Osteocyte (in vitro differentiated cells): Measurements from ENCODE around the gene PPM1G. TPM values are rescaled to one million over a fixed set of nuclear protein-coding genes. Genes with fewer than 3 reads are reported as not detected.
A peak's percentile ranks its signal among the peaks of the same experiment; 100 is the strongest.
"Not testable (repeated sequence)": the region's sequence is repeated elsewhere in the genome, so short reads cannot be mapped to it uniquely, and the experiment has no call there.

Source experiments
- DNase-seq: peaks from one replicate; pipeline ENCODE4 v3.0.0; 2021; ENCODE audit warnings: mixed read lengths; ENCODE audit not compliant: unreplicated experiment; ENCODE audit errors: extremely low spot score
- H3K27ac Mint-ChIP-seq: one replicate; pipeline ENCODE4 v1.8.0; 2021; ENCODE audit warnings: mild to moderate bottlenecking, mixed read lengths; ENCODE audit not compliant: unreplicated experiment
- H3K27me3 Mint-ChIP-seq: one replicate; pipeline ENCODE4 v1.8.0; 2021; ENCODE audit warnings: mixed read lengths; ENCODE audit not compliant: unreplicated experiment
- H3K36me3 Mint-ChIP-seq: one replicate; pipeline ENCODE4 v1.8.0; 2021; ENCODE audit warnings: mixed read lengths; ENCODE audit not compliant: unreplicated experiment
- H3K4me1 Mint-ChIP-seq: one replicate; pipeline ENCODE4 v1.8.0; 2021; ENCODE audit warnings: mixed read lengths; ENCODE audit not compliant: unreplicated experiment
- H3K4me3 Mint-ChIP-seq: one replicate; pipeline ENCODE4 v1.8.0; 2021; ENCODE audit warnings: mild to moderate bottlenecking, moderate library complexity, mixed read lengths; ENCODE audit not compliant: unreplicated experiment
- H3K9me3 Mint-ChIP-seq: one replicate; pipeline ENCODE4 v1.8.0; 2021; ENCODE audit warnings: mixed read lengths; ENCODE audit not compliant: unreplicated experiment
- CTCF ChIP-seq: fragments of 200-600 bp; sonication (generic); IDR thresholded peaks from 2 replicates; pipeline ENCODE4 v1.5.0; 2021; ENCODE audit warnings: antibody characterized with exemption, mild to moderate bottlenecking, moderate library complexity
- total RNA-seq: library from RNA; stranded (reverse); gene quantifications from 2 replicates; pipeline ENCODE4 v1.2.1, GENCODE V29; 2021

The PPM1G gene
- total RNA-seq, 1 donor from 2014 or later = 70.7 TPM

GRCh38 chr2:27435628-27436027, 26.2 kb upstream of the PPM1G start:
- H3K36me3 Mint-ChIP-seq = peaks cover 57% of the 10 kb centered on the region
- DNase-seq = no peak
- H3K27me3 Mint-ChIP-seq = no peaks in the 10 kb centered on the region
- H3K4me1 Mint-ChIP-seq = peaks cover 12% of the 10 kb centered on the region
- H3K27ac Mint-ChIP-seq = peak overlapping the region; percentile 39
- no peak for TF ChIP-seq CTCF
- H3K4me3 Mint-ChIP-seq = no peak overlapping the region
- no peaks in the 10 kb centered on the region for H3K9me3 Mint-ChIP-seq

GRCh38 chr2:27431395-27431794, 22.0 kb upstream of the PPM1G start:
- H3K4me1 Mint-ChIP-seq = peaks cover 32% of the 10 kb centered on the region
- no peak for TF ChIP-seq CTCF
- H3K4me3 Mint-ChIP-seq = peak overlapping the region; percentile 20
- no peaks in the 10 kb centered on the region for H3K9me3 Mint-ChIP-seq
- H3K27ac Mint-ChIP-seq = peak overlapping the region; percentile 50
- peaks cover 32% of the 10 kb centered on the region for H3K36me3 Mint-ChIP-seq
- no peak for DNase-seq
- H3K27me3 Mint-ChIP-seq = no peaks in the 10 kb centered on the region

GRCh38 chr2:27428978-27429541, 19.7 kb upstream of the PPM1G start:
- H3K4me3 Mint-ChIP-seq = peak overlapping the region; percentile 98
- peaks cover 32% of the 10 kb centered on the region for H3K4me1 Mint-ChIP-seq
- no peaks in the 10 kb centered on the region for H3K27me3 Mint-ChIP-seq
- DNase-seq = peak; percentile 91
- H3K36me3 Mint-ChIP-seq = peaks cover 11% of the 10 kb centered on the region
- peak overlapping the region; percentile 95 for H3K27ac Mint-ChIP-seq
- H3K9me3 Mint-ChIP-seq = no peaks in the 10 kb centered on the region
- no peak for TF ChIP-seq CTCF

GRCh38 chr2:27428213-27428977, 19.0 kb upstream of the PPM1G start, which contains the start of gene NRBP1:
Gene NRBP1 (plus strand): TSS chr2:27428631. CDS start chr2:27433274, 4,643 bp downstream.
- peaks cover 4% of the 10 kb centered on the region for H3K36me3 Mint-ChIP-seq
- H3K9me3 Mint-ChIP-seq = no peaks in the 10 kb centered on the region
- H3K27me3 Mint-ChIP-seq = no peaks in the 10 kb centered on the region
- DNase-seq = peak; percentile 97
- TF ChIP-seq CTCF = no peak
- peak within 1 kb of the TSS; percentile 98 for H3K4me3 Mint-ChIP-seq
- peak within 1 kb of the TSS; percentile 99 for H3K27ac Mint-ChIP-seq
- peaks cover 32% of the 10 kb centered on the region for H3K4me1 Mint-ChIP-seq

GRCh38 chr2:27427863-27428212, 18.4 kb upstream of the PPM1G start:
- H3K4me1 Mint-ChIP-seq = peaks cover 29% of the 10 kb centered on the region
- no peak for TF ChIP-seq CTCF
- peak overlapping the region; percentile 96 for H3K4me3 Mint-ChIP-seq
- H3K27me3 Mint-ChIP-seq = no peaks in the 10 kb centered on the region
- DNase-seq = no peak
- H3K36me3 Mint-ChIP-seq = no peaks in the 10 kb centered on the region
- H3K27ac Mint-ChIP-seq = peak overlapping the region; percentile 99
- no peaks in the 10 kb centered on the region for H3K9me3 Mint-ChIP-seq

- peaks cover 14% of the 10 kb centered on the region for H3K4me1 Mint-ChIP-seq
- DNase-seq, H3K9me3 Mint-ChIP-seq, H3K36me3 Mint-ChIP-seq, H3K27me3 Mint-ChIP-seq, H3K27ac Mint-ChIP-seq, H3K4me3 Mint-ChIP-seq: not testable (repeated sequence)
Measured at GRCh38 chr2:27425039-27425438, 15.6 kb upstream of the PPM1G start.
